ENCODE measurements around the gene ARHGAP6. TPM values are rescaled to one million over a fixed set of nuclear protein-coding genes. Genes with fewer than 3 reads are reported as not detected.
"Not testable (repeated sequence)": the region's sequence is repeated elsewhere in the genome, so short reads cannot be mapped to it uniquely, and the experiment has no call there.

Gene ARHGAP6
- total and polyA plus RNA-seq, 2 of the 4 experiments (the other 2 are of a cell fraction) = 1.4 to 1.8 TPM

GRCh38 chrX:11123087-11123486, 542.6 kb downstream of the ARHGAP6 start:
- H3K79me1 ChIP-seq (ENCODE audit: low read depth in 1 of 2, low read length in 2 of 2); H3K27me3 ChIP-seq (ENCODE audit: control insufficient read depth, insufficient read depth, low read length); H4K91ac ChIP-seq (ENCODE audit: insufficient read depth, low read depth, low read length); H3K9me1 ChIP-seq (ENCODE audit: insufficient read depth, low read length); ATAC-seq (ENCODE audit: low read depth); CTCF ChIA-PET; H2BK15ac ChIP-seq (ENCODE audit: low read depth, low read length); intact Hi-C loops (cut with micrococcal nuclease); H2AK9ac ChIP-seq (replicated peaks; ENCODE audit: low read depth, low read length, poor library complexity); H4K8ac ChIP-seq (ENCODE audit: low read depth in 2 of 2, low read length in 2 of 2); H3K18ac ChIP-seq (ENCODE audit: low read depth, low read length); H2AFZ ChIP-seq (replicated peaks; ENCODE audit: low read length, poor library complexity); H4K20me1 ChIP-seq (ENCODE audit: insufficient read depth, low read length); H2BK5ac ChIP-seq (ENCODE audit: low read depth, low read length, poor library complexity, severe bottlenecking); H4K5ac ChIP-seq (ENCODE audit: low read depth, low read length); dilution Hi-C loops (cut with HindIII; ENCODE audit: low sequenced_read_pairs, unreplicated experiment); H3K9me3 ChIP-seq (ENCODE audit: control insufficient read depth, insufficient read depth, low read length); H2AK5ac ChIP-seq (ENCODE audit: low read depth, low read length); H3K23ac ChIP-seq (ENCODE audit: low read depth, low read length); H2BK120ac ChIP-seq (ENCODE audit: low read depth, low read length); H3K27ac ChIP-seq (ENCODE audit: insufficient read depth, low read length); H3K4me3 ChIP-seq (ENCODE audit: insufficient read depth, low read depth, low read length); H3K56ac ChIP-seq (ENCODE audit: extremely low read depth, insufficient read depth, low read length); in situ Hi-C loops (cut with MboI; ENCODE audit: low sequenced_read_pairs); POLR2A ChIA-PET (ENCODE audit: unreplicated experiment); H2BK20ac ChIP-seq (ENCODE audit: low read depth, low read length); H3K4me1 ChIP-seq (ENCODE audit: control insufficient read depth, insufficient read depth, low read length); DNase-seq; H3K4me2 ChIP-seq (ENCODE audit: low read depth, low read length); BruUV-seq (replicated peaks); H3K9ac ChIP-seq (ENCODE audit: low read depth, low read length); H3K4ac ChIP-seq (ENCODE audit: low read depth, low read length); H3K14ac ChIP-seq (replicated peaks; ENCODE audit: low read depth, low read length): not testable (repeated sequence)
- H3K36me3 ChIP-seq (ENCODE audit: control insufficient read depth, insufficient read depth, low read length) = peaks cover 15% of the 10 kb centered on the region
- no CpG with 5 or more reads among the region's 6 CpGs for WGBS, 2 experiments (ENCODE audit: extremely low coverage in 2 of 2, insufficient read length in 1 of 2)
